ENCODE data around the gene SPATA16.
"Not testable (repeated sequence)": the region's sequence is repeated elsewhere in the genome, so short reads cannot be mapped to it uniquely, and the experiment has no call there.

SPATA16 gene

GRCh38 chr3:173058229-173058628 is 82.8 kb downstream of the SPATA16 start:
- DNase-seq (ENCODE audit: low read depth) = no peak

GRCh38 chr3:173055228-173055933 is 85.7 kb downstream of the SPATA16 start:
- DNase-seq (ENCODE audit: low read depth) = no peak

GRCh38 chr3:173049360-173049759 is 91.7 kb downstream of the SPATA16 start:
- DNase-seq (ENCODE audit: low read depth) = no peak

GRCh38 chr3:173045770-173046382 is 95.2 kb downstream of the SPATA16 start:
- DNase-seq (ENCODE audit: low read depth) = no peak

GRCh38 chr3:173044998-173045397 is 96.0 kb downstream of the SPATA16 start:
- DNase-seq (ENCODE audit: low read depth) = no peak

GRCh38 chr3:173043757-173044156 is 97.3 kb downstream of the SPATA16 start:
- no peak for DNase-seq (ENCODE audit: low read depth)

GRCh38 chr3:173038484-173038871 is 102.6 kb downstream of the SPATA16 start:
- no peak for DNase-seq (ENCODE audit: low read depth)

- DNase-seq (ENCODE audit: low read depth) = no peak
These were observed 103.1 kb downstream of the SPATA16 start for GRCh38 chr3:173037840-173038483.

GRCh38 chr3:173030273-173030672 is 110.8 kb downstream of the SPATA16 start:
- DNase-seq (ENCODE audit: low read depth) = no peak

GRCh38 chr3:173028351-173028750 is 112.7 kb downstream of the SPATA16 start:
- DNase-seq (ENCODE audit: low read depth) = no peak

- DNase-seq (ENCODE audit: low read depth) = no peak
These were observed 113.6 kb downstream of the SPATA16 start for GRCh38 chr3:173027429-173027828.

GRCh38 chr3:173025941-173026340 is 115.1 kb downstream of the SPATA16 start:
- DNase-seq (ENCODE audit: low read depth) = no peak

GRCh38 chr3:173021547-173022185 is 119.4 kb downstream of the SPATA16 start:
- no peak for DNase-seq (ENCODE audit: low read depth)

GRCh38 chr3:173020128-173020527 is 120.9 kb downstream of the SPATA16 start:
- not testable (repeated sequence) for DNase-seq (ENCODE audit: low read depth)

- DNase-seq (ENCODE audit: low read depth) = no peak
These were observed 121.7 kb downstream of the SPATA16 start for GRCh38 chr3:173019378-173019777.

GRCh38 chr3:173018758-173019157 is 122.3 kb downstream of the SPATA16 start:
- DNase-seq (ENCODE audit: low read depth) = no peak

GRCh38 chr3:173013219-173013832 is 127.7 kb downstream of the SPATA16 start:
- no peak for DNase-seq (ENCODE audit: low read depth)

GRCh38 chr3:173009410-173009809 is 131.6 kb downstream of the SPATA16 start:
- no peak for DNase-seq (ENCODE audit: low read depth)

- no peak for DNase-seq (ENCODE audit: low read depth)
These were observed 132.1 kb downstream of the SPATA16 start for GRCh38 chr3:173008978-173009377.

GRCh38 chr3:173007079-173007723 is 133.8 kb downstream of the SPATA16 start:
- DNase-seq (ENCODE audit: low read depth) = no peak

- DNase-seq (ENCODE audit: low read depth) = no peak
These were observed 135.0 kb downstream of the SPATA16 start for GRCh38 chr3:173006006-173006405.

- no peak for DNase-seq (ENCODE audit: low read depth)
These were observed 136.4 kb downstream of the SPATA16 start for GRCh38 chr3:173004681-173005080.
